K562 (cell line): ENCODE results near the gene TDRD6. TPM values are rescaled to one million over a fixed set of nuclear protein-coding genes. Genes with fewer than 3 reads are reported as not detected.

Experiments used
- ATAC-seq: fragments of 200-7000 bp; cut with Tn5 transposase; 3 replicates; pipeline ENCODE4 v1.9.1; 2020; ENCODE audit warnings: moderate library complexity
- BruUV-seq: library from RNA; stranded (reverse); fragments of 400-500 nt; replicated peaks from 2 replicates; lab custom pipeline; 2021; lab: Mats Ljungman, UMichigan
- CTCF ChIA-PET: fragments of 300-600 bp; formaldehyde crosslinking; extraction: SDS; loops from one replicate; lab custom pipeline; 2021; ENCODE audit warnings: low intra/inter-chr PET ratio; lab: Yijun Ruan, JAX
- POLR2A ChIA-PET: fragments of 300-600, 350-650 bp; sonication (Branson Sonifier 250); formaldehyde crosslinking; extraction: SDS; loops from one replicate; lab custom pipeline; 2021; ENCODE audit warnings: antibody characterized with exemption, inconsistent platforms; lab: Yijun Ruan, JAX
- DNase-seq, 4 experiments: peaks; one replicate each; pipeline versions ENCODE4 v3.0.0 to v3.0.0-alpha.2; 2011 to 2018; ENCODE audit warnings: low spot score in 3 of 4, mixed read lengths in 3 of 4; ENCODE audit errors: extremely low read depth in 1 of 4
- FAIRE-seq: peaks from 2 replicates; lab custom pipeline; 2011; peaks lifted over from hg19 to GRCh38; lab: Jason Lieb, UNC
- H2AFZ ChIP-seq: 2 replicates; pipeline ENCODE4 v1.6.0; 2011; ENCODE audit warnings: low read depth, low read length, control low read depth, inconsistent platforms
- H3K27ac ChIP-seq: fragments of 200-600 bp; 3 replicates; pipeline ENCODE4 v1.8.0; 2011; ENCODE audit warnings: low read depth, mild to moderate bottlenecking, control low read depth, inconsistent platforms, low read length, moderate library complexity, mixed read lengths; ENCODE audit errors: extremely low read depth
- H3K27me3 ChIP-seq, 2 experiments: fragments of 300-600 bp in 1 of 2; 2 replicates in 1 of 2; 3 replicates in 1 of 2; pipeline versions ENCODE4 v1.6.0 to v1.8.0; 2011; ENCODE audit warnings: inconsistent platforms in 2 of 2, low read length in 2 of 2, mild to moderate bottlenecking in 1 of 2, mixed read lengths in 1 of 2, moderate library complexity in 1 of 2; ENCODE audit not compliant: control insufficient read depth in 2 of 2, insufficient read depth in 2 of 2
- H3K36me3 ChIP-seq: fragments of 300-600 bp; 3 replicates; pipeline ENCODE4 v1.8.0; 2011; ENCODE audit warnings: mild to moderate bottlenecking, low read length, inconsistent platforms; ENCODE audit not compliant: control insufficient read depth, insufficient read depth
- H3K4me1 ChIP-seq, 2 experiments: fragments of 200-600 bp in 1 of 2; replicated peaks in 1 of 2; 2 replicates in 1 of 2; 3 replicates in 1 of 2; pipeline versions ENCODE4 v1.5.1 to v1.8.0; 2011; ENCODE audit warnings: inconsistent platforms in 2 of 2, low read length in 2 of 2, mild to moderate bottlenecking in 1 of 2, mixed read lengths in 1 of 2, moderate library complexity in 1 of 2; ENCODE audit not compliant: control insufficient read depth in 2 of 2, insufficient read depth in 2 of 2
- H3K4me2 ChIP-seq: 2 replicates; pipeline ENCODE4 v1.6.1; 2011; ENCODE audit warnings: low read length, control low read depth, inconsistent platforms, mixed read lengths; ENCODE audit not compliant: insufficient read depth
- H3K4me3 ChIP-seq: fragments of 200-600 bp; sonication (generic), shearing (Covaris generic); 2 replicates; pipeline ENCODE4 v1.5.1; 2016; ENCODE audit warnings: control low read depth, inconsistent platforms
- H3K79me2 ChIP-seq: fragments of 200-600 bp; 3 replicates; pipeline ENCODE4 v1.8.0; 2011; ENCODE audit warnings: low read length, inconsistent platforms; ENCODE audit not compliant: control insufficient read depth, insufficient read depth
- H3K9ac ChIP-seq, 2 experiments: 2 replicates each; pipeline versions ENCODE4 v1.6.0 to v1.6.1; 2011; ENCODE audit warnings: low read depth in 2 of 2, low read length in 2 of 2, control low read depth in 1 of 2, inconsistent platforms in 1 of 2, mild to moderate bottlenecking in 1 of 2, mixed read lengths in 1 of 2; ENCODE audit not compliant: insufficient read depth in 1 of 2
- H3K9me1 ChIP-seq: one replicate; pipeline ENCODE4 v1.6.0; 2011; ENCODE audit warnings: inconsistent platforms, mild to moderate bottlenecking, low read length, moderate library complexity; ENCODE audit not compliant: control insufficient read depth, insufficient read depth
- H3K9me3 ChIP-seq: replicated peaks from 2 replicates; pipeline ENCODE4 v1.5.1; 2011; ENCODE audit warnings: low read depth, low read length, inconsistent platforms; ENCODE audit not compliant: control insufficient read depth, insufficient read depth
- H4K20me1 ChIP-seq: replicated peaks from 2 replicates; pipeline ENCODE4 v1.6.1; 2011; ENCODE audit warnings: low read length, inconsistent platforms, mixed read lengths; ENCODE audit not compliant: control insufficient read depth, insufficient read depth
- ATF2 ChIP-seq: sonication (generic); formaldehyde crosslinking; IDR thresholded peaks from 2 replicates; pipeline ENCODE4 v1.8.1; 2022; ENCODE audit warnings: missing genetic modification reagents
- CEBPB ChIP-seq: fragments of 450-650 bp; IDR thresholded peaks from 2 replicates; pipeline ENCODE4 v1.6.1; 2016; ENCODE audit warnings: missing genetic modification characterization, missing compliant biosample characterization
- CEBPG ChIP-seq, 3 experiments: fragments of 200-800 bp in 1 of 3; sonication (Bioruptor generic) in 1 of 3; sonication (generic) in 1 of 3; formaldehyde crosslinking in 1 of 3; IDR thresholded peaks in 2 of 3; conservative IDR thresholded peaks in 1 of 3; 2 replicates each; pipeline versions ENCODE4 v1.6.1 to v1.8.0; 2016 to 2022; ENCODE audit warnings: missing compliant biosample characterization in 2 of 3, missing genetic modification characterization in 2 of 3, mild to moderate bottlenecking in 1 of 3, missing genetic modification reagents in 1 of 3
- HDAC2 ChIP-seq: fragments of 450-650 bp; IDR thresholded peaks from 2 replicates; pipeline ENCODE4 v1.6.1; 2016; ENCODE audit warnings: mild to moderate bottlenecking
- HMG20B ChIP-seq: fragments of 250-450 bp; sonication (Bioruptor Pico); IDR thresholded peaks from 2 replicates; pipeline ENCODE4 v1.5.0; 2021; ENCODE audit warnings: mild to moderate bottlenecking
- MBD2 ChIP-seq: sonication (generic); IDR thresholded peaks from 2 replicates; pipeline ENCODE4 v1.6.1; 2016; ENCODE audit warnings: low read depth, borderline replicate concordance
- POLR3G ChIP-seq: IDR thresholded peaks from 2 replicates; pipeline ENCODE4 v1.6.1; 2011; ENCODE audit not compliant: insufficient read length, insufficient replicate concordance; ENCODE audit errors: extremely low read depth
- SREBF2 ChIP-seq: sonication (generic); formaldehyde crosslinking; IDR thresholded peaks from 2 replicates; pipeline ENCODE4 v1.4.0; 2020; ENCODE audit warnings: mild to moderate bottlenecking, missing genetic modification reagents
- ZFPM2 ChIP-seq: fragments of 250-450 bp; sonication (Bioruptor Pico); IDR thresholded peaks from 2 replicates; pipeline ENCODE4 v1.5.1; 2022; ENCODE audit warnings: mild to moderate bottlenecking
- ZNF263 ChIP-seq: sonication (generic); formaldehyde crosslinking; IDR thresholded peaks from 2 replicates; pipeline ENCODE4 v1.8.0; 2022; ENCODE audit warnings: mild to moderate bottlenecking, missing genetic modification reagents, borderline replicate concordance
- ZNF407 ChIP-seq: fragments of 450-650 bp; IDR thresholded peaks from 2 replicates; pipeline ENCODE4 v1.6.1; 2016; ENCODE audit warnings: low read depth
- ZNF699 ChIP-seq: fragments of 250-450 bp; sonication (Bioruptor Pico); IDR thresholded peaks from 2 replicates; pipeline ENCODE4 v1.8.0; 2021; ENCODE audit warnings: mild to moderate bottlenecking, moderate library complexity; ENCODE audit not compliant: insufficient replicate concordance
- WGBS: fragments of 100-300 bp; shearing (Covaris generic); methylation state at CpG from one replicate; pipeline ENCODE4 v1.1.6; 2016; ENCODE audit warnings: low coverage, mixed read lengths; ENCODE audit not compliant: insufficient coverage; ENCODE audit errors: missing lambda C conversion rate; 5-methylcytosine and 5-hydroxymethylcytosine counted together
- in situ Hi-C: fragments of 300-500 bp; cut with MboI; formaldehyde crosslinking; loops from 4 replicates; pipeline ENCODE4 v1.15.0; 2018; ENCODE audit warnings: inconsistent platforms, mixed read lengths
- intact Hi-C: fragments of 100-400 bp; cut with micrococcal nuclease; formaldehyde crosslinking; loops from 2 replicates; pipeline ENCODE4 v1.14.2; 2022
- polyA plus RNA-seq, 8 experiments: library from polyadenylated mRNA; depleted of rRNA in 4 of 8; stranded (reverse) in 5 of 8; unstranded in 3 of 8; fragments of >200 nt; fragmentation: Nextera tagmentation in 2 of 8; fragmentation: Illumina TruSeq in 1 of 8; extraction: Ambion mirVana in 2 of 8; extraction: Trizol in 1 of 8; gene quantifications; 2 replicates each; pipeline versions ENCODE4 v1.2.1 to v1.2.3, GENCODE V29; 2011 to 2014; ENCODE audit warnings: inconsistent platforms in 1 of 8, missing spikeins in 1 of 8
- total RNA-seq, 7 experiments: library from RNA; depleted of rRNA in 6 of 7; stranded (reverse); fragments of >200 nt in 6 of 7; fragmentation: Illumina TruSeq in 2 of 7; extraction: Trizol in 2 of 7; gene quantifications; 2 replicates each; pipeline versions ENCODE4 v1.2.1 to v1.2.3, GENCODE V29; 2011 to 2021; ENCODE audit warnings: low replicate concordance in 1 of 7

Gene TDRD6
- total and polyA plus RNA-seq, 9 of the 15 experiments (the other 6 are each of a cell fraction or from before 2014, with no cell fraction given) = under 0.01 to 0.53 (median 0.14) TPM; not detected in 1

DNA sequence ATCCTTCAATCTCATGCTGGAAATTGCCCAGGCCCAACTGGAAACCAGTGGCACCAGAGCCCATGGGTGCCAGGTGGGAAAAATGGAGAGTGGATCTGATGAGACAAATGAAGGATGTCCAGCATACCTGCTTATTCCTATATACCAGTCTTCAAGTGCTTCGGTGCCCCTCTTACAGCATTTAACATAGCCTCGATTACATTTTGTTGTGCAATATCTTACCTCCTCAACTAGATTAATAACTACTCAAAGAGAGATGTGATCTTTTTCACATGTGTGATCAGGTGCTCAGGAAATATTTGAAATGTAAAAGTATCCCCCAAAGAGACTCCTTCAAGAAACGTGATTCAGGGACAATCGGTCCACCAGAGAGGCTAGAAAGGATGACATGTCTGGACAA, 54.2 kb downstream of the TDRD6 start:
- in situ Hi-C loops = no loop called here
- no peak for DNase-seq
- H3K4me3 ChIP-seq = no peak overlapping the region
- H3K4me1 ChIP-seq = no peaks in the 10 kb centered on the region
- H4K20me1 ChIP-seq = no peaks in the 10 kb centered on the region
- H3K9me1 ChIP-seq = no peaks in the 10 kb centered on the region
- WGBS = 1% methylated on average over 4 of the region's 4 CpGs
- no peak for FAIRE-seq
- no peaks in the 10 kb centered on the region for H3K27me3 ChIP-seq
- no peak overlapping the region for H3K4me2 ChIP-seq
- POLR2A ChIA-PET = no interaction called here
- intact Hi-C loops = no loop called here
- no peak overlapping the region for H3K9ac ChIP-seq
- H2AFZ ChIP-seq = no peak overlapping the region
- no peak overlapping the region for H3K27ac ChIP-seq
- no peaks in the 10 kb centered on the region for H3K9me3 ChIP-seq
- CTCF ChIA-PET = no interaction called here
- no peaks in the 10 kb centered on the region for H3K79me2 ChIP-seq
- BruUV-seq = no TSS peak
- ATAC-seq = no peak
- no peaks in the 10 kb centered on the region for H3K36me3 ChIP-seq
- TF ChIP-seq SREBF2 (no peak), ZFPM2 (CRISPR knock-in tag) (no peak), HMG20B (CRISPR knock-in tag) (no peak), ZNF263 (CRISPR knock-in tag) (no peak), ZNF699 (CRISPR knock-in tag) (no peak), MBD2 (no peak), POLR3G (no peak), CEBPB (0 out of 2 replicates have a peak, but pooled peaks have one; percentile 18), ZNF407 (no peak), CEBPG (CRISPR knock-in tag; IDR thresholded peaks at IDR 0.05) (no peak), CEBPG (tag; conservative IDR thresholded peaks at IDR 0.05 in 1 of 2, IDR thresholded peaks at IDR 0.05 in 1 of 2) (peak in 1 of 2 experiments; percentile 8; a peak in 1 of 4 replicates), ATF2 (CRISPR knock-in tag) (no peak), HDAC2 (no peak)
